ENCODE results near the gene HBQ1.
"Not testable (repeated sequence)": the region's sequence is repeated elsewhere in the genome, so short reads cannot be mapped to it uniquely, and the experiment has no call there.

HBQ1 gene

DNA sequence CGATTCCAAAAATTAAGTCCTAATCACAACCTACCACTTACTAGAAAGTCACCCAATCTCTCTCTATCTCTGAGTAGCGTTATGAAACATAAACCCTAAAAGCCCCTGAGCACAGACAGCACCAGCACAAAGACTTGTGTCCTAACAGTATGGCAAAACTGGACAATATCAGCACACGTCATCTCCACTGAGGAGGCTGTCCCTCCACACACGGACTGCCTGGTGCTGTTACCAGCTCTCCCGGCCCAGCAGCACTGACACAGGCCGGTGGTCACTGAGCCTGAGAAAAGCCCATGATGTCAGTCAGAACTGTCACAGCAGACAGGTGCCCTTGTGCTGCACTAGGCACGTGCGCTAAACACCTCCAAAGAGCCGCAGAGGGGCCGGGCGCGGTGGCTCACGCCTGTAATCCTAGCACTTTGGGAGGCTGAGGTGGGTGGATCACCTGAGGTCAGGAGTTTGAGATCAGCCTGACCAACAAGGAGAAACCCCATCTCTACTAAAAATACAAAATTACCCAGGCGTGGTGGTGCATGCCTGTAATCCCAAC, 31.4 kb downstream of the HBQ1 start:
- DNase-seq (ENCODE audit: low spot score), result not testable (repeated sequence)

DNA sequence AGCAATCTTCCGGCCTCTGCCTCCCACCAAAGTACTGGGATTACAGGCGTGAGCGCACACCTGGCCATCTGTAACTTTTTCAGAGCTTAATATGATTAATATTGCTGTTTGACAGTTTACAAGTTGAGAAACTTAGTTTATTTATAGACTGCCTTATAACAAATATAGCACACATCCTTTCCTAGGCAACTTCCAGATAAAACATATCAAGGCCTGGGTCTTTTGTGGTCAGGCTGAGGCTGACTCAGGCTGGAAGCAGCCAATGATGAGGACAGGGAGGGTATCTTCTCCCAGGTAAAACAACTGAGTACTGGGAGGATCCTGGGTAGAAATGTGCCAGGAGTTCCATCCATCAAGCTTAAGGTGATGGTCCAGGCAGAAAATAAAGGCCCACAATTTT, 32.7 kb downstream of the HBQ1 start:
- no peak for DNase-seq (ENCODE audit: low spot score)

- no peak for DNase-seq (ENCODE audit: low spot score)
Observed at GRCh38 chr16:220021-220420, 39.8 kb downstream of the HBQ1 start.

DNA sequence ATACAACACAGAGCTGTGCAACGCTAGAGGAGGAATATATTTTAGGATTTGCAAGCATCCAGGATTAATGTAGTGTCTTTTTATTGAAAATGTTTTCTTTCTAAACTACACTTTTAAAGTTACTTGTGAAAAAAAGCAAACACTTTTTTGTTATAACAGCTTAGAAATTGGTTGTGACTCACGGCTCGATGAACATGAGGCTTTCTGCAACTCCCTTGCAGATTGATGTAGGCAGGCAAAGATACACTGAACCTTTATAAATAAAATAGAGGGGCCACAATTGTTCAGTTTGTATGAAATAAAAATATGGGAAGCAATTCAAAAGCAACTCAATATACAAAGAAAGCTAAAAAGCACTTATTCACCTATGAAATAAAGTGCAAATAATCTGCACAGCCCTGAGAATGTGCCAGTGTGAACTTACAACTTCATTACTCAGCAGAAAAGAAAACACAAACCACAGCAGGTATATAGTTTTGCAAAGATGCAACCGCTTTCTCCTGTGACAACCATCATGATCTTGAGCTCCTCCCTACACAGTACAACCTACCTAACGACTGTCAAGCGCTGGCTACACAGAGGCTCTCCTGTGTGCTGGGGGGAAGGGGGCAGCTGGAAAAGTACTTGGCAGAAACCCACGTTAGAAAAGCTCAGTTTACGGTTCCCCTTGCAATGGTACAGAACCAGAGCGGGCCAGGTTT, 48.0 kb downstream of the HBQ1 start:
- peak; percentile 49 for DNase-seq (ENCODE audit: low spot score)

DNA sequence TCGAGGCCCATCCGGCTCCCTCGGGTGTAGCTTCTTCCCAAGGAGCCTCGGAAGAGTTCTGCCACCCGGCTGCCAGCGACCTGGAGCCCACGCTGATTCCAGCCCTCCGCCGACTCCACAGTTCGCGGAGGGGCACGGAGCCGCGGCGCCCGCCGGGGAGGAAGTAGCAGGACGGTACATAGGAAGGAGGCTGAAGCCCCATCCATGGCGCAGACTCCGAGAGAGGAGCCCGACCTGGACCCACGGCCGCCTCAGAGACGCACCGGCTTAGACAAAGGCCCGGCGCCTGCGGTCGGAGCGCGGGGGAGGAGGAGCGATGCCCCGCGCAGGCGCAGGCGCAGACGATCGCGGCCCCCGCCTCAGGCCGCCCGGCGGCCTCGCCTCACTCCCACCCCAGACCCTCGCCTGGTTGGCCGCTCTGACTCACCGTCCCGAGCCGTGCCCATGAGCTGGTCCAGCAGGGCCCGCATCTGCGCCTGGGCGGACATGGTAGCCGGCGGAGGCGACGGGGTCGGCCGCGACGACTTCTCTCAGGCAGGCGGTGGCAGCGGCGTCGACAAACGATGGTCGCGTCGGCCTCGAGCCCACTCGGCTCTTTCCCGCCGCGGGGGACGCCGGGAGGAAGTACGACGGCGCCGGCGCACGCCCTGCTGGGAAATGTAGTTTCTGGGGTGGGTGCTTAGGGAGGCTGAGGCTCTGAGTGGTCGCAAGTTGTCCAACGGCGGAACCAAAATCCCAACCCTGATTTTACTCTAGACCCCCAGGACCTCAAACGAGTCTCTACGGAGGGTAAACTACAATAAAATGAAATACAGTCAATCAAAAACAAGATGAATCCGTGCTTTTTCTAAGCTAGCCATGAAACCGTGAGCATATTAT, 48.8 kb downstream of the HBQ1 start, which contains the start of gene LUC7L:
TSS of gene LUC7L (minus strand) at position 598 of the 879 bp plus-strand sequence. CDS start at position 488, 110 bp downstream.
- DNase-seq (ENCODE audit: low spot score), result peak; percentile 92

- DNase-seq (ENCODE audit: low spot score), result no peak
Observed at GRCh38 chr16:229731-230281, 49.5 kb downstream of the HBQ1 start.

GRCh38 chr16:230351-230750, 50.1 kb downstream of the HBQ1 start:
- not testable (repeated sequence) for DNase-seq (ENCODE audit: low spot score)

All from NAMALWA (cell line).